ENCODE measurements around the gene MCOLN2.
A peak's percentile ranks its signal among the peaks of the same experiment; 100 is the strongest.
"Not testable (repeated sequence)": the region's sequence is repeated elsewhere in the genome, so short reads cannot be mapped to it uniquely, and the experiment has no call there.

Gene MCOLN2

DNA sequence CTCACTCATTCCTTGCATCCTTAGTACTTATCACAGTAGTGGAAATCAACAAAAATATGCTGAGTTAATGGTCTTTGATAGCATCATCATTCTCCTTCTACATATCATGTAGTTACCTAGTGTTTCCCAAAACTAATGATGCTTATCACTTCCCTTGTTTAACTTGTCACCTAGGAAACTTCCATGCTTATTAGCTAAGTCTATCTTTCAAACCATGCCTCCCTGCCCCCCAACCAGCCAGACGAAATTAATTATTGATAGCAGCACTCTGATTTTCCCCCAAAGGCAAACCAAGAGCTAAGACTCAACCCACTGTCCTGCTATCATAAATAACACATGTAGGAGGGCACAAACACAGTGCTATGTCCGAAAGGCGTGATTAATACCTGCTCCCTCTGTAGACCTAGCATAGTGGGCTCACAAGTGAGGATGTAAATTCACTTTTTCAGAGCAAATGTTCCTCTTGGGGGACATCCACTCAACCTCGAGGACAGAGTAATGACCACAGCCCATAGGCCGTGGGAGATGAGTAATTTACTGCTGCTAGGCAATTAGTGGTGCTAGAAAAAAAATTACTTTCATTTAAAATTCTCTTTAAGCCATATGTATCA, 78.1 kb downstream of the MCOLN2 start:
- Mint-ChIP-seq H3K4me1 (ENCODE audit: low read depth) (no peaks in the 10 kb centered on the region), H3K9me3 (no peaks in the 10 kb centered on the region), H3K27ac (no peak overlapping the region), H3K27me3 (no peaks in the 10 kb centered on the region), H3K36me3 (ENCODE audit: low read depth) (no peaks in the 10 kb centered on the region), H3K4me3 (no peak overlapping the region)
- intact Hi-C loops (cut with micrococcal nuclease) = no loop called here

DNA sequence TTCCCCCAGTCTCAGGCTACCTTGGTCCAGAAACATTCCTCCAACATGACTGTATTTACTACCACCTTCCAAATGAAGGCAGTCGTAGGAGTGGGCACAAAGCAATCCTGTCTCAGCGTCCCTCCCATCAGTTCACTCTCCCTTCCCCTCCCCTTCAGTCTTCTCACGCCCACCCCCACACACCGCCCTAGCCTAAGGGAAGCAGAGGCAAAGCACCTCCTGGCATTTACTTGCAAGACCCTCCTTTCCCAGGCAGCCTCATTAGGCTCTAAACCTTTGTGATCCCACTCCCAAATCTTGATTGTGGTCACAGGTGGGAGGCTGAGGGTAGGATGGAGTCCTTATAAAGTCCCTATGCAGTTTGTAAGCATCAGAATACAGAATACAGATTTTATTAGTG, 80.0 kb downstream of the MCOLN2 start:
- H3K36me3 Mint-ChIP-seq (ENCODE audit: low read depth) = no peaks in the 10 kb centered on the region
- H3K4me3 Mint-ChIP-seq = no peak overlapping the region
- no peak overlapping the region for H3K27ac Mint-ChIP-seq
- no peaks in the 10 kb centered on the region for H3K9me3 Mint-ChIP-seq
- no peaks in the 10 kb centered on the region for H3K27me3 Mint-ChIP-seq
- intact Hi-C loops (cut with micrococcal nuclease) = no loop called here
- H3K4me1 Mint-ChIP-seq (ENCODE audit: low read depth) = peaks cover 13% of the 10 kb centered on the region

DNA sequence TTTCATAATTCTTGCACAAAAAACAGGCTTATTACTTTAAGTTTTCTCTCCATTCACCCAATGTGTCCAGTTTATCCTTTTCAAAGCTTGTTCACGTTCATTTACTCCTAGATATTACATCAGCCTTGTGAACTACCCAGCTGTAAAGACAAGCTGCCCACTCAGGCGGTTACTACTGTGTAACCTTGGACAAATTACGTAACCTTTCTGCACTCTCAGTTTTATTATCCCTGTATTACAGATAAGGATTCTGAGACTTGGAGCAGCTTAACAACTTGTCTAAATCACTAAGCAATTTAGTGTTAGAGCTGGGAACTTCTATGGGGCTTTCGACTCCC, 83.4 kb downstream of the MCOLN2 start:
- Mint-ChIP-seq H3K9me3 (no peaks in the 10 kb centered on the region), H3K27ac (no peak overlapping the region), H3K4me3 (no peak overlapping the region), H3K27me3 (no peaks in the 10 kb centered on the region), H3K36me3 (ENCODE audit: low read depth) (no peaks in the 10 kb centered on the region), H3K4me1 (ENCODE audit: low read depth) (peaks cover 13% of the 10 kb centered on the region)
- intact Hi-C loops (cut with micrococcal nuclease) = no loop called here

DNA sequence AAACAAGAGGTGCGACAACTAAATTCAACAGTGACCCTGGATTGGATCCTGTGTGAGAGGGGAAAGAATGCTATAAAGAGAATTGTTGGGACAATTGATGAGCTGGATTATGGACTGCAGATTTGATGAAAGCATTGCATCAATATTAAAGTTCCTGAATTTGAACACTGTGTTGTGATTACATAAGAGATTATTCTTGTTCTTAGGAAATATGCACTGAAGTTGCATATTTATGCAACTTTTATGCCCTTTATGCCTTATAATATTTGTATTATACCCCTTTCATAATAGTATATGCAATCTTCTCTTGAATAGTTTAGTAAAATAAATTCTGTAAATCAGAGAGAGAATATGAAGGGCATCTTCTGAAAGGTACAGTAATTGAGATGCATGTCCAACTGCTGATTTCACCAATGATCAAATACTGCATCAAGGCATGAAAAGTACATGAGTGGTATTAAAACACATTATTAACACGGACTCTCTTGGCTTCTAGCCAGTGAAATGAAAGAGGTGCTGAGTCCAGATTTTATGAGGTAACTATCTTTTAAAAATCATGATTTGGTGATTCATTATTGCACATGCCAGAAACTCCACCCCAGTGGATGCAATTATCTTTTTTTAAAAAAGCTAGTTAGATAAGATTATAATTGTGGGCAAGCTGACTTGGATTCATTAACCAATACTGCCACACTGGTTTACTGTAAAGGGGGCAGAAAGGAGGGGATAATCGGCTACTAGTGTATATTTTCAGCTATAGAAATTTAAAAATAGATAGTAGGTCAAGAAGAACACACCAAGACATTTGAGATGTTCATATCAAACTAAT, 84.0 kb downstream of the MCOLN2 start:
- intact Hi-C loops (cut with micrococcal nuclease) = no loop called here
- Mint-ChIP-seq H3K9me3 (no peaks in the 10 kb centered on the region), H3K27ac (no peak overlapping the region), H3K36me3 (ENCODE audit: low read depth) (no peaks in the 10 kb centered on the region), H3K4me3 (no peak overlapping the region), H3K4me1 (ENCODE audit: low read depth) (peaks cover 13% of the 10 kb centered on the region), H3K27me3 (no peaks in the 10 kb centered on the region)

DNA sequence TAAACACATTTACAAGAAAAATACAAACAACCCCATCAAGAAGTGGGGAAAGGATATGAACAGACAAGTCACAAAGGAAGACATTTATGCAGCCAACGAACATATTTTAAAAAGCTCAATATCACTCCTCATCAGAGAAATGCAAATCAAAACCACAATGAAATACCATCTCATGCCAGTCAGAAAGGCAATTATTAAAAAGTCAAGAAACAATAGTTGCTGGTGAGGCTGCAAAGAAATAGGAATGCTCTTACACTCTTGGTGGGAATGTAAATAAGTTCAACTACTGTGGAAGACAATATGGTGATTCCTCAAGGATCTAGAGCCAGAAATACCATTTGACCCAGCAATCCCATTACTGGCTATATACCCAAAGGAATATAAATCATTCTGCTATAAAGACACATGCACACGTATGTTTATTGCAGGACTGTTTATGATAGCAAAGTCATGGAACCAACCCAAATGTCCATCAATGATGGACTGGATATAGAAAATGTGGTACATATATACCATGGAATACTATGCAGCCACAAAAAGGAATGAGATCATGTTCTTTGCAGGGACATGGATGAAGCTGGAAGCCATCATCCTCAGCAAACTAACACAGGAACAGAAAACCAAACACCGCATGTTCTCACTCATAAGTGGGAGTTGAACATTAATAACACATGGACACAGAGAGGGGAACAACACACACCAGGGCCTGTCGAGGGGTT, 88.0 kb downstream of the MCOLN2 start:
- H3K27me3 Mint-ChIP-seq; H3K27ac Mint-ChIP-seq; H3K36me3 Mint-ChIP-seq (ENCODE audit: low read depth); H3K4me3 Mint-ChIP-seq; H3K9me3 Mint-ChIP-seq; intact Hi-C loops (cut with micrococcal nuclease): not testable (repeated sequence)
- H3K4me1 Mint-ChIP-seq (ENCODE audit: low read depth) = peaks cover 20% of the 10 kb centered on the region

DNA sequence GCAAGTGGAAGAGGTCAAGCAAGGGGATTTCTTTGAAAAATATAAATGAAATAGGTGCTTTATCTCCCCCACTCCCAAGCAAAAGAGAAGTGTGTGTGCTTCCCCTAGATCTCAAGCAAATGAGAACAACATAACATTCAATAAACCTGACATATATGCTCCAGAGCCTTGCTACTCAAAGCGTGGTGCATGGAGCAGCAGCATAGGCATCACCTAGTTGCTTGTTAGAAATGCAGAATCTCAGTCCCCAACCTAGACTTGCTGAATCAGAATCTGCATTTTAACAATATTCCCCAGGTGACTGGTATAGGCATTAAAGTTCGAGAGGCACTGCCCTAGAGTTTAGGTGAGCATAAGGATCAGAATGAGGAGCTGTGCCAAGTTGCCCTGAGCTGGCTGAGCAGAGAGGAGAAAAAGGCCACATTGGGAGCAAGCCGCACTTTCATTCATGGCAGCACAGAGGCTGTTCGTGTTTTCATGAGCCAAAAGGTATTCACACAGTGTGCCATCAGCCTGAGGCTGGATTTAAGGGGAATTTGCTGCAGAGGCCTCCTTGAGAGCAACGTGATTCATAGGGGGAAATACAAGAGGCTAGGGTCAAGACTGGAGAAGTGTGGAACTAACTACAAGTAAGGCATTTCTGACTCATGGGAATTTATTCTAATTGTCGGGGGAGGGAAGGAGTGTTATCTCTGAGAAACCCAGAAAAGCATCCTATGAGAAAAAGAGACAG, 89.7 kb downstream of the MCOLN2 start:
- Mint-ChIP-seq H3K27me3 (no peaks in the 10 kb centered on the region), H3K4me3 (no peak overlapping the region), H3K9me3 (peaks cover 10% of the 10 kb centered on the region), H3K4me1 (ENCODE audit: low read depth) (peaks cover 10% of the 10 kb centered on the region), H3K36me3 (ENCODE audit: low read depth) (no peaks in the 10 kb centered on the region), H3K27ac (no peak overlapping the region)
- intact Hi-C loops (cut with micrococcal nuclease) = no loop called here

DNA sequence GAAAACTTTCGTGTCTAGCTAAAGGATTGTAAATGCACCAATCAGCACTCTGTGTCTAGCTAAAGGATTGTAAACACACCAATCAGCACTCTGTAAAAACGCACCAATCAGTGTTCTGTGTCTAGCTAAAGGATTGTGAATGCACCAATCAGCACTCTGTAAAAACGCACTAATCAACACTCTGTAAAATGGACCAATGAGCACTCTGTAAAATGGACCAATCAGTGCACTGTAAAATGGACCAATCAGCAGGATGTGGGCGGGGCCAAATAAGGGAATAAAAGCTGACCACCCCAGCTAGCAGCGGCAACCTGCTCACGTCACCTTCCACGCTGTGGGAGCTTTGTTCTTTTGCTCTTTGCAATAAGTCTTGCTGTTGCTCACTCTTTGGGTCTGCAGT, 94.2 kb downstream of the MCOLN2 start:
- peaks cover 14% of the 10 kb centered on the region for H3K9me3 Mint-ChIP-seq
- intact Hi-C loops (cut with micrococcal nuclease); H3K4me1 Mint-ChIP-seq (ENCODE audit: low read depth); H3K4me3 Mint-ChIP-seq; H3K36me3 Mint-ChIP-seq (ENCODE audit: low read depth); H3K27ac Mint-ChIP-seq; H3K27me3 Mint-ChIP-seq: not testable (repeated sequence)

DNA sequence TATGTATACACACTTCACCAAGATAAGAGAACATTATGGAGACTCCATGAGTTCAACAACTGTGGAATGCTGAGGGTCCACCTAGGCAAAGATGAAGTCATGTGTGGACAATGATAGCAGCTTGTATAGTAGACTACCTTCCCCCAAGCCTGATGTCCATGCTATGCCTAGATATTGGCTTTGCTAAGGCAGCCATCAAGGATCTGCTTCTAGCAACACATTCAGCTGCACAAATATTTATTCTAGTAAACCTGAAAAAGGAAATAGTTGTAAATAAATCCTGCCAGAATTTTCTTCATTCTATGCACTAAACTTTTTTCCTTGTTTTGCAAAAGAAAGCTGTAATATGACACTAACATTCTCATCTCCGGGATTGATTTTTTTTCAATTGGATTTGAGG, 96.9 kb downstream of the MCOLN2 start:
- Mint-ChIP-seq H3K36me3 (ENCODE audit: low read depth) (no peaks in the 10 kb centered on the region), H3K4me1 (ENCODE audit: low read depth) (no peaks in the 10 kb centered on the region), H3K27ac (no peak overlapping the region), H3K4me3 (no peak overlapping the region), H3K27me3 (peaks cover 13% of the 10 kb centered on the region), H3K9me3 (peaks cover 14% of the 10 kb centered on the region)
- intact Hi-C loops (cut with micrococcal nuclease) = no loop called here

DNA sequence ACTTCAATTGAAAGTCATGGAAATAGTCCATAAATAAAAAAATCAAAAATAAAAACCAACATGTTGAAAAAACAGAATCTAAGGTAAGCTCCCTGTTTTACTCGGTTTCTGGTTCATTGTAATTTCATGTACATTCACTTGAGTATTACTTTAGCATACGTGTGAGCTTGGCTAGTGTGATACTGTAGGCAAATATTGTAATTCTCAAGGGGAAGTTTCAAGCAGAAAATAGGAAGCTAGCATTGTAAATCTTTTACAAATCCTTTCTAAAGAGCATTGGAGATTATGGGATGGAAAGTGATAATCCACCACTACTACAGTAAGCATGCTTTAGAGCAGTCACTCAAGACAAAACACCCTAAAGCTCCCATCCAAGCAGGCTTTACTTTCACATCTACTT, 100.6 kb downstream of the MCOLN2 start:
- intact Hi-C loops (cut with micrococcal nuclease) = no loop called here
- Mint-ChIP-seq H3K27me3 (peaks cover 45% of the 10 kb centered on the region), H3K4me3 (no peak overlapping the region), H3K4me1 (ENCODE audit: low read depth) (peaks cover 9% of the 10 kb centered on the region), H3K36me3 (ENCODE audit: low read depth) (no peaks in the 10 kb centered on the region), H3K27ac (no peak overlapping the region), H3K9me3 (no peaks in the 10 kb centered on the region)

DNA sequence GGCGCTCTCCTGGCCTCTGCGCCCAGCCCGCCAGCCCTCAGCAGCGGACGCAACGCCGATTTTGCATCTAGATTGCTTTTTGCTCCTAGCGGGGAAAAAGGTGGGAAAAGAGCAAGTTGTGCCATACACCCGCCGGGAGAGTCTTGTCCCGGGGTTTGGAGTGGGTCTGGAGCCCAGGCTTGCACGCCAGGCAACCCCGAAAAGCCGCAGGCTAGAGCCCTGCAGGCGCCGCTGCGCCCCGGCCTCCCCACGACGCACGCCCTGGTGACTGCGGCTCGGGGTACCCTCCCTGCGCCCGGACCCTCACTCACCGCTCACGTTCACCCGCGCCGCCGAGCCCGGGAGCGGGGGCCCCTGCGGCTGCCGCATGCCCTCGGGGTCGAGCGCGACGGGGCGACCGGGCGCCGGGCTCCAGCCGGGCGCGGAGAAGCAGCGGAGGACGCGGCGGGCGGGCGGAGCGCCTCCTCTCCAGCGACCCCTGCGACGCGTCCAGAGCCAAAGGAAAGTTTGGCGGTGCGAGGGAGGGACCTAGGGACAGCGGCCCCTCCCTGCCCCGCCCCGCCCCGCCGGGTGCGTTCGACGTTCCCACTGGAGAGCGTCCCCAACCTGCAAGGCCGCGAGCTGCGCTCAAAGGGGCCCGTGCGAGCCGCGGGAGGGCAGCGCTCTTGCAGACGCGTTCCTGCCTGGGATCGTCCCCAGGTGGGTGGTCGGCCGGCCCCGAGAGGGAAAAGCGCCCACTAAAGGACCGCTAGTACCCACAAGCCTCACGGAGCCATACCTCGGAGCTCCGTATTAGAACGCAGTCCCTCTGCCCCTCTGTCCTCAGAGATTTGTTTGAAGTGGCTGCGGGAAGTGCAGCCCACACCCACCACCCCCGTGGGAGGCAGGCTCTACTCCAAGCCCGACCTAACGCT, 104.0 kb downstream of the MCOLN2 start, which contains the start of gene LPAR3:
TSS of gene LPAR3 (minus strand) at position 502 of the 914 bp plus-strand sequence. CDS start 27,086 bp downstream, outside the sequence.
- H3K4me3 Mint-ChIP-seq = peak within 1 kb of the TSS; percentile 46
- no peak within 1 kb of the TSS for H3K27ac Mint-ChIP-seq
- no peaks in the 10 kb centered on the region for H3K36me3 Mint-ChIP-seq (ENCODE audit: low read depth)
- no peaks in the 10 kb centered on the region for H3K9me3 Mint-ChIP-seq
- intact Hi-C loops (cut with micrococcal nuclease) = no loop called here
- peaks cover 51% of the 10 kb centered on the region for H3K27me3 Mint-ChIP-seq
- H3K4me1 Mint-ChIP-seq (ENCODE audit: low read depth) = peaks cover 28% of the 10 kb centered on the region

DNA sequence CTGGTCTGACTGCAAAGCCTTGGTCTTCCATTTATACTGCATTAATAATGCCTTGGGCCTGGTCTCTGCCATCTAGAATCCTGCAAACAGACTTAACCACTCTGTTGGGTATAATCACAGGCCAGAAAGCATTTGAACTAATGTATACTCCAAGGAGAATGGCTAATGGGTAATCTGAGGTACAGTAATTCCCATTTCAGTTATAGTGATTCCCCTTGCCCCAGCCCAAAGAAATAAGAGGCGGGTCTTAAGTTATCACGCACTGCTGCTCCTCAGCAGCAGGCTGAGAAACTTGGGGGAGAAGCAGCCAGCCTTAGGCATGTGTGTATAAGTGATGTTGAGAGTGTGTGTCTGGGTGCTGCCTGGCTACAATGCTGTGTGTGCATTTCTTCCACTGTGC, 106.3 kb downstream of the MCOLN2 start:
- intact Hi-C loops (cut with micrococcal nuclease) = no loop called here
- H3K4me3 Mint-ChIP-seq = no peak overlapping the region
- H3K27me3 Mint-ChIP-seq = peaks cover 41% of the 10 kb centered on the region
- H3K9me3 Mint-ChIP-seq = no peaks in the 10 kb centered on the region
- H3K4me1 Mint-ChIP-seq (ENCODE audit: low read depth) = peaks cover 32% of the 10 kb centered on the region
- H3K27ac Mint-ChIP-seq = no peak overlapping the region
- no peaks in the 10 kb centered on the region for H3K36me3 Mint-ChIP-seq (ENCODE audit: low read depth)

DNA sequence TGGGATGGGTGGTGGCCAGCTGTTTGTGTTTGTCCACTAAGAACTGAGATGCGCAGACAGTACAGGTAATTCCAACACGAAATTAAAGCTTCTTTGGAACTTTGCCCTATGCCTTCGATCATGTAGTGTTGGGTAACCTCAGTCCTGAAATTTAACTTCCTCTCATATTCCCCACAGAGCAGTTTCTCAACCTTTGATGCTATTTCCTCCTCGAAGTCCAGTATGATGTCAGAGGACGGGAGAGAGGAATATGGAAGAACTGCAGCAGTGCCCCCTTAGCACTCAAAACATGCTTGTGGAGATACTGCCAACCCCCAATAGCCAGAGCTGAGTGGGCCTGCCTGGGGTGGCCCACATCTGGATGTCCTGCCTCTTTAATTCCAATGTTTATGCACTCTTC, 107.5 kb downstream of the MCOLN2 start:
- intact Hi-C loops (cut with micrococcal nuclease) = no loop called here

DNA sequence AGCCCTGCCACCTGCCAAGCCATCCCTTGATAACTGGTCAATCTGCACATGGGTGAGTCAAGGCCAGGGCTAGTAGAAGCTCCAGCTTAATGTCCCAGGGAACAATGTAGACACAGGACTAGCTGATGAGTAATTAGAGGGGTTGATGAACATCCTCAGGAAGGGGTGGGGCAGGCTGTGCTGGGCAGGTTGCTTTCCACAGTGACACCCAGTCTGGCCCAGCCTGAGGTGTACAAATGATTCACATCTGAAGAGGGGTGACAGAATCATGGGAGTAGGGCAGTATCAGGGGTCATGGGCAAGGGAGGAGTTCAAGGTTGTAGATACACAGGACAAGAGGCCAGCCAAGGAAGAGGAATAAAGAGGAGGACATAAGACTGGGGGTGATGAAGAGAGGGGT, 108.2 kb downstream of the MCOLN2 start:
- intact Hi-C loops (cut with micrococcal nuclease) = no loop called here
- H3K36me3 Mint-ChIP-seq (ENCODE audit: low read depth) = no peaks in the 10 kb centered on the region
- H3K27me3 Mint-ChIP-seq = peaks cover 26% of the 10 kb centered on the region
- H3K4me1 Mint-ChIP-seq (ENCODE audit: low read depth) = peaks cover 32% of the 10 kb centered on the region
- no peak overlapping the region for H3K27ac Mint-ChIP-seq
- H3K9me3 Mint-ChIP-seq = no peaks in the 10 kb centered on the region
- H3K4me3 Mint-ChIP-seq = no peak overlapping the region

More for the DNA sequence above, 107.5 kb downstream of the MCOLN2 start:
- H3K4me1 Mint-ChIP-seq (ENCODE audit: low read depth) = peaks cover 32% of the 10 kb centered on the region
- no peaks in the 10 kb centered on the region for H3K36me3 Mint-ChIP-seq (ENCODE audit: low read depth)
- no peak overlapping the region for H3K4me3 Mint-ChIP-seq
- H3K27ac Mint-ChIP-seq = no peak overlapping the region
- no peaks in the 10 kb centered on the region for H3K9me3 Mint-ChIP-seq
- H3K27me3 Mint-ChIP-seq = peaks cover 32% of the 10 kb centered on the region

Data from dendritic cell treated with granulocyte-macrophage colony-stimulating factor and Interleukin-4, amounts not matched to agents 40 ng/mL and 50 ng/mL, for 4 days (primary cell).